ENCODE measurements around the gene DCDC1.

Gene DCDC1

DNA sequence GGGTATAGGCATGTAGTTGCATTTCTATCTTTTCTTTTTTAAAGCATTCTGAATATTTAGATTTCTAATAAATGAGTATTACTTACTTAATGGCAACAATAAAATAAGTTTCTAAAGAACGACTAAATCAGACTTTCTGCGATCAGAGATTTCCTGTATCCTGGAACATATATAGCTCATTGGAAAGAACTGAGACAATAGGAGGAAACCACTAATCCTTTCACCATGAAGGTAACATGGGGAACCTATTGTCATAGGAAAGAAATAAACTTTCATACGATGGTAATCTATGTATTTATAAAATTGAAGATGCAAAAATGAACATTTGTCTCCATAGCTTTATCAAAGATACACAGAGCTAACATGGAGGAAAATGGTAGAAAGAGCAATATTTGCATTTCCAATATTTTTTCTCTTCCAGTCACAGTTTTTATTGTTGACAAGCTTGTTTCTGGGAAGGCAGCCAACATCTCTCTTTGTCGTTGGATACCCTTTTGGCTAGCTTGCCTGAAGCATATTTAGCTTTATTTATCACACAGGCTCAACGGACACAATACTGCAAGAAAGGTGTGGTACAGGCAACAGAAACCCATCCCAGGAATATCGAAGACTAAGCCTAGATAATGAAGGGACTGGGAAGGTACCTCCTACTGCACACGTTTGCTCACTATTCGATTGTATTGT is 490.1 kb downstream of the DCDC1 start:
- Histone ChIP-seq H3K27me3 (ENCODE audit: insufficient read depth, low read length) (peaks cover 2% of the 10 kb centered on the region), H3K4me3 (ENCODE audit: low read length) (no peak overlapping the region), H3K9me3 (ENCODE audit: low read length) (no peaks in the 10 kb centered on the region), H2AFZ (ENCODE audit: low read depth, low read length) (no peak overlapping the region), H3K4me1 (ENCODE audit: insufficient read depth, low read length) (no peaks in the 10 kb centered on the region), H3K36me3 (ENCODE audit: insufficient read depth, low read length) (no peaks in the 10 kb centered on the region)

DNA sequence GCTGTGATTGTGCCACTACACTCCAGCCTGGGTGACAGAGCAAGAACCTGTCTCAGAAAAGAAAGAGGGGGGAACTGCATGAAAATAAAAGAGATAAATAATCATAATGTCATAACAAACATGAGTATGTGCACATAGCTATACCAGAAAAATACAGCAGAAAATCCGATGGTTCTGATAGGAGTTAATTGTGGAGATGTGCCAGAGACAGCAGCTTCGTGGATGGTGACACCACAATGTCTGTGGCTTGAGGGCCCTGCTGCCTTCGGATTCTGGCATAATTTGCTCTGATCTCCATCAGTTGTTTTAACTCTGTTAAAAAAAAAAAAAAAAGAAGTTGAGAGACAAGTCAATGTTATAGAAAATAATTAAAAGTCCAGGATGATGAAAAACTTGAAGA is 491.1 kb downstream of the DCDC1 start:
- H3K27me3 ChIP-seq (ENCODE audit: insufficient read depth, low read length), result peaks cover 2% of the 10 kb centered on the region
- no peak overlapping the region for H3K4me3 ChIP-seq (ENCODE audit: low read length)
- no peaks in the 10 kb centered on the region for H3K4me1 ChIP-seq (ENCODE audit: insufficient read depth, low read length)
- H3K9me3 ChIP-seq (ENCODE audit: low read length), result no peaks in the 10 kb centered on the region
- H3K36me3 ChIP-seq (ENCODE audit: insufficient read depth, low read length), result no peaks in the 10 kb centered on the region
- no peak overlapping the region for H2AFZ ChIP-seq (ENCODE audit: low read depth, low read length)

DNA sequence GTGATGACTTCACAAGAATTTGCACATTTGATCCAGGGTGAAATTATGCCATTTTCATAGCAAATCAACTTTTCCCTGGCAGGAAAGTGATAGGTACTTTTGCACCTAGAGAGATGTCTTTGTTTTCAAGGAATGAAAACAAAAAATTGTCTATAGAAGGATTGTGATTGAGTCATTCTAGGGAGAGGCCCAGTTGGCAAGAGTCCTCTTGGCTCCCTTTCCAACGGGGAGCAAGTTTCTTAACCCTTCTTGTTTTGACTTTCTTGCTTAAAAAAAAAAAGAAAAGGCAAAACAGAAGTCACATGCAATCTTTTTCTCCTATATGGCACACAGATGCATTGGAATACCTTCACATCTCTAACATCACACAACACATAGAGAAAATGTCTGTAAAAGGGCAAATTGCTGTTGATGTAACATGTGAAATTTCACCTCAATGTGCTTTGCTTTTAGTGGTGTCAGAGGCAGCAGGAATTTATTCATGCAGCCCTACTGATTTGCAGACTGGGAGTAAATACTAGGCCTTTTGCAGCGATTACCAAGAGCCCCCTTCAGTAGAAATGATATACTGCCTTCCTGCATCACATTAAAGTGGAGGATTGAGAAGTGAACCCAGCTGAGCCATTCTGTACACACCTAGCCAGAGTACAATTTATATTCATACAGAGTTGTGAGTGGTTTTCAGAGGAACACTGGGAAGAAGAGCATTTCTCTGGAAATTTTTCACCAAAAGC is 492.7 kb downstream of the DCDC1 start:
- no peak overlapping the region for H3K4me3 ChIP-seq (ENCODE audit: low read length)
- no peaks in the 10 kb centered on the region for H3K36me3 ChIP-seq (ENCODE audit: insufficient read depth, low read length)
- H2AFZ ChIP-seq (ENCODE audit: low read depth, low read length), result no peak overlapping the region
- no peaks in the 10 kb centered on the region for H3K9me3 ChIP-seq (ENCODE audit: low read length)
- no peaks in the 10 kb centered on the region for H3K4me1 ChIP-seq (ENCODE audit: insufficient read depth, low read length)
- H3K27me3 ChIP-seq (ENCODE audit: insufficient read depth, low read length), result peaks cover 2% of the 10 kb centered on the region

DNA sequence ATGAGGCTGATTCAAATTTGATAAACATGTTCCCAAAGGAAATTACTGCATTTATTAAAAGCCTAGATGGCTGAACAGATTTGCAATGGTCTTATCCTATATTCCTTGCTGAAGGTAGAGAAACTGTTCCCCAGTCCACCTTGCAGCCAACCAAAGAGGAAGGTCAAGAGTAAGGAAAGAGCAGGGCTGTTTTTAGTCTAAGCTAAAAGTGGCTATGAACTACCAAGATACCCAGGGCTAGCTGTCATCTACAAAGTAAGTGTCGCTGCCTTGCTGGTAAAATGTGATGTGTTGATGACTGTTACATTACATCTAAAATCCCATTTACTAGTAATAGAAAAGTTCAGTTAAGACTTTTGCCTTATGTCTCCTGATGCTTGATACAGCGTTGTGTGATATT is 493.3 kb downstream of the DCDC1 start:
- Histone ChIP-seq H3K27me3 (ENCODE audit: insufficient read depth, low read length) (peaks cover 2% of the 10 kb centered on the region), H2AFZ (ENCODE audit: low read depth, low read length) (no peak overlapping the region), H3K4me1 (ENCODE audit: insufficient read depth, low read length) (no peaks in the 10 kb centered on the region), H3K36me3 (ENCODE audit: insufficient read depth, low read length) (no peaks in the 10 kb centered on the region), H3K4me3 (ENCODE audit: low read length) (no peak overlapping the region), H3K9me3 (ENCODE audit: low read length) (no peaks in the 10 kb centered on the region)

DNA sequence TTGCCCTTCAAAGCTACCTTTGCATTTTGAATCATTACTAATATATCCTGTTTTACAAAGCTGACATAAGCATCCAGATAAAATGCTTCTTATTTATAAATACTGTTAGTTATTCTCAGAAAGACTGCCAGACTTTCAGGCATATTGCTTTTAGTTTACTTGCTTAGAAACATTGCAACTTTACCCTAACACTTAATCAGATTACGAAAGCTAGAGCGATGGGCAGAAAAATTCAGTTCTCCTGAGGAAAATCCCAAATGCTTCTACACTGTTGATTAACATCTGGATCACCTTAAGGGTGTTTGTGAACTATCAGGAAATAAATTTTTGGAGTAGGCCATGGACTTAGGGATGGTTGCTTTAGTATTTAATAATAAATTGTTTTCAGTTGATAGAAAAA is 493.7 kb downstream of the DCDC1 start:
- Histone ChIP-seq H3K9me3 (ENCODE audit: low read length) (no peaks in the 10 kb centered on the region), H3K27me3 (ENCODE audit: insufficient read depth, low read length) (peaks cover 2% of the 10 kb centered on the region), H2AFZ (ENCODE audit: low read depth, low read length) (no peak overlapping the region), H3K36me3 (ENCODE audit: insufficient read depth, low read length) (no peaks in the 10 kb centered on the region), H3K4me3 (ENCODE audit: low read length) (no peak overlapping the region), H3K4me1 (ENCODE audit: insufficient read depth, low read length) (no peaks in the 10 kb centered on the region)

DNA sequence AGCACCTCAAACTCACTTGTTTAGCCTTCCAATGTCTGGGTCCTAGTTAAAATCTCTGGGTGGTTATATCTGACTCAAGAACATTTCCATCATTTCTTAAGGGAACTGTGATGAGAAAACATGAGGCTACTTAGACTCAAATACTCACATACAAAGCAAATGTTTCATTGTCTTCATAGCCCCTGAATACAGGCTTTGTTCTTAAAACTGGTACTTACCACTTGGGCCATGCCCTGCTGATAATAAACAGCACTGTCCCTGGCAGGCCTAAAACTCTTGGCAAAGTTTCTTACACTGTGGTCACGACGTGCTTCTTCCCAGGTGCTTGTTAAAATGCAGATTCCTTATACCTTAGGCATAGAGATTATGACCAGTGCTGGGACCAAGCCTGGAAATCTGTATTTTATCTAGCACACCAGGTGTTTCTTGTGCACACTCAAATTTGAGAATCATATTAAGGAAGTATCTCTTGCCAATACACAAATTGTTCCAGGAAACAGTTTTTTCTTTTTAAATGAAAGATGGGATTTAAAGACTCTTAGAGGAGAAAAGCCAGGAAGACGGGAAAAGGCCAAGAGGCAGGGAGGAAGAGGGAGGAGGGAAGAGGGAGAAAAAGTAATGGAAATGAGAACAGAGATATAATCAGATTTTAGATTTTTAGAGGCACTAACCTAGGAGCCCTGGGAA is 495.5 kb downstream of the DCDC1 start:
- H2AFZ ChIP-seq (ENCODE audit: low read depth, low read length), result no peak overlapping the region
- no peaks in the 10 kb centered on the region for H3K36me3 ChIP-seq (ENCODE audit: insufficient read depth, low read length)
- H3K27me3 ChIP-seq (ENCODE audit: insufficient read depth, low read length), result peaks cover 2% of the 10 kb centered on the region
- no peaks in the 10 kb centered on the region for H3K4me1 ChIP-seq (ENCODE audit: insufficient read depth, low read length)
- H3K4me3 ChIP-seq (ENCODE audit: low read length), result no peak overlapping the region
- H3K9me3 ChIP-seq (ENCODE audit: low read length), result no peaks in the 10 kb centered on the region

DNA sequence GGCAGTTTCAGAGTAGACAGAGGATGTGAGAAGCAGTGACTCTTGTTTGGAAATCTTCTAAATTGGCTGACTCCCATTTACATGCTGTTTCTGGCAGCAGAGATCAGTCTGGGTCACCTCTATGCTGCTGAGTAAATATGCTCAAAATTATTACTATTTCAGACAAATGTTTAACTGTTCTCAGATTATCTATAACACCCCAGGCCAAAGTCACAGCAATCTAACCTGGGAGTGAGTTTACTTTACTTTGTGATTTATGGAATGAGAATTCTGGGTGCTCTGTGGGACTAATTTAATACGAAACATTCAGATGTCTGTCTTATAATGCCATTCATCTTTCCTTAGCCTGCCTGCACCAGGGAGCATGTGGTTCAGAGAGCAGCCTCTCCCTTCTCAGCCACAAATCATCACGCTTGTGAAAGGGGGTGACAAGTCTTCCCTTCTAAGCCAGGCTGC is 500.9 kb downstream of the DCDC1 start:
- no peaks in the 10 kb centered on the region for H3K36me3 ChIP-seq (ENCODE audit: insufficient read depth, low read length)
- no peak overlapping the region for H2AFZ ChIP-seq (ENCODE audit: low read depth, low read length)
- no peak overlapping the region for H3K4me3 ChIP-seq (ENCODE audit: low read length)
- H3K4me1 ChIP-seq (ENCODE audit: insufficient read depth, low read length), result no peaks in the 10 kb centered on the region
- no peaks in the 10 kb centered on the region for H3K9me3 ChIP-seq (ENCODE audit: low read length)
- H3K27me3 ChIP-seq (ENCODE audit: insufficient read depth, low read length), result no peaks in the 10 kb centered on the region

DNA sequence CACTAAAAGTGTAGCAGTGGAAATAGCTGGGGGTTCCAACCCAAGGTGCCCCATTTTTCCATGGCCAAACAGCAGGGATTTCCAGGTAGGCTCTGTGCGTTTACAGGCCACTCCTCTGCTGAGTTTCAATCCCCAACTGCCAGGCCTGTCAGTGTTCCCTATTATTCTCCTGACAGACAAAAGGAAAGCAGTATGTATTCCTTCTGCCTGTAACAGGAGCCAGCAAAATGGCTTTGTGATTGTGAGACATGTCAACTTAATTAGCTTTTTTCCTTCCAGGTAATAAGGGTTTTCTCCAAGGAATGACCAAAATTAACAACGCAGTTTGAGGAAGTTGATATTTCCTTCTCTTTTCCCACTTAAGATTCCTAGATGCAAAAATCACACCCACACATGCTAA is 506.3 kb downstream of the DCDC1 start:
- H3K4me1 ChIP-seq (ENCODE audit: insufficient read depth, low read length), result peaks cover 15% of the 10 kb centered on the region
- no peaks in the 10 kb centered on the region for H3K36me3 ChIP-seq (ENCODE audit: insufficient read depth, low read length)
- no peaks in the 10 kb centered on the region for H3K9me3 ChIP-seq (ENCODE audit: low read length)
- H3K27me3 ChIP-seq (ENCODE audit: insufficient read depth, low read length), result peaks cover 4% of the 10 kb centered on the region
- H3K4me3 ChIP-seq (ENCODE audit: low read length), result no peak overlapping the region
- no peak overlapping the region for H2AFZ ChIP-seq (ENCODE audit: low read depth, low read length)

DNA sequence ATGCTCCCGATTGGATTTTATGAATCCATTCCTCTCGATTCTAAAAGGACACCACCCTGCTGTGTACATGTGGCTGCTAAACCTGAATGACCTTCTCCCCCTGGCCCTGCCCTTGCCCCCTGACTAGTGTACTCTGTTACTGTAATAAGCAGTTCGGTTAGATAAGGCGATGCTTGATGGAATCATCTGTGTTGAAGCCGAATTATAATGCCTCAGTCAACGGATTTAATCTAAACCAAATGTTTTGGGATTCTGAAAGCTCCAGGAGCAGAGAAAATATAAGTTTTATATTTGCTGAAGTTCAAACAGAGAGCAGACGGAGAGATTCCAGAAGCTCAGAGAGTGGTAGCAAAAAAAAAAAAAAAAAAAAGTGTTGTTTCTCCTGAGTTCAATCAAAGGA is 508.0 kb downstream of the DCDC1 start:
- peaks cover 17% of the 10 kb centered on the region for H3K27me3 ChIP-seq (ENCODE audit: insufficient read depth, low read length)
- H3K36me3 ChIP-seq (ENCODE audit: insufficient read depth, low read length), result no peaks in the 10 kb centered on the region
- no peaks in the 10 kb centered on the region for H3K9me3 ChIP-seq (ENCODE audit: low read length)

DNA sequence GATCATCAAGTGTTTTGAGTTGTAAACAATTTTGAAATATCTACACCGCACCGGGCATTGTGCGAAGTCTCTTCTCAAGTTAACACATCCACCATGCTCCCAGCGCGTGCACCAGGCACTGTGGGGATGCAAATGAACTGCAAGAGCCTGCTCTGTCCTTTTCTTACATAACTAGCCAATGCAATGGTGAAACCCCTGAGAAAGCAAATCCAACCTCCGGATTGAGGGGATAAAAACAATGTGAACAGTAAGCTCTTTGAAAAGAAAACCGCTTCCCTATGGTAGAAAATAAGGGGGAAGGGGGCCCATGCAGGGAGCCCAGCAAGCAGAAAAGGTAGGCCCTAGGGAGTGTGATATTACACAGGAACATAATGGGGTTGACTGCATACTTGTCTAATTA is 508.5 kb downstream of the DCDC1 start:
- Histone ChIP-seq H3K4me1 (ENCODE audit: insufficient read depth, low read length) (peaks cover 15% of the 10 kb centered on the region), H3K27me3 (ENCODE audit: insufficient read depth, low read length) (peaks cover 20% of the 10 kb centered on the region), H2AFZ (ENCODE audit: low read depth, low read length) (no peak overlapping the region), H3K36me3 (ENCODE audit: insufficient read depth, low read length) (no peaks in the 10 kb centered on the region), H3K9me3 (ENCODE audit: low read length) (no peaks in the 10 kb centered on the region), H3K4me3 (ENCODE audit: low read length) (no peak overlapping the region)

More for the DNA sequence above, 508.0 kb downstream of the DCDC1 start:
- H2AFZ ChIP-seq (ENCODE audit: low read depth, low read length), result no peak overlapping the region
- H3K4me3 ChIP-seq (ENCODE audit: low read length), result no peak overlapping the region
- peaks cover 15% of the 10 kb centered on the region for H3K4me1 ChIP-seq (ENCODE audit: insufficient read depth, low read length)

DNA sequence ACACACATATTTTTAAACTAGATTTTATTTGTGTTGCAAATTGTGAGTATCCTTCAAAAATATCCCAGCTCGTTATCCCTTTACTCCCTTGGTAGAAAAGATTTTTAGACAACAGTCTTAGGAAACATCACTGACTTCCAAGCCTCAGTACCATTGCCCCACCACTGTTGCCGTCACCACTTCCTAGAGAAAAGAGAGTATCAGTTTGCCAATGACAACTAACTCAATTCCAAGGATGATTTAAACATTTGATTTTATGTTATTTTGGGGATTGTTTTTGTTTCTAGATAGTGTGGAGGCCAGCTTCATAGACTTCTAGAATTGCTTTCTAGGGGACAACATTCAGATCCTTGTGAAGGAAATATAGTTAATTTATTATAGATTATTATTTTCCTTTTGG is 509.4 kb downstream of the DCDC1 start:
- Histone ChIP-seq H2AFZ (ENCODE audit: low read depth, low read length) (no peak overlapping the region), H3K4me1 (ENCODE audit: insufficient read depth, low read length) (peaks cover 15% of the 10 kb centered on the region), H3K9me3 (ENCODE audit: low read length) (no peaks in the 10 kb centered on the region), H3K36me3 (ENCODE audit: insufficient read depth, low read length) (no peaks in the 10 kb centered on the region), H3K4me3 (ENCODE audit: low read length) (no peak overlapping the region), H3K27me3 (ENCODE audit: insufficient read depth, low read length) (peaks cover 20% of the 10 kb centered on the region)

DNA sequence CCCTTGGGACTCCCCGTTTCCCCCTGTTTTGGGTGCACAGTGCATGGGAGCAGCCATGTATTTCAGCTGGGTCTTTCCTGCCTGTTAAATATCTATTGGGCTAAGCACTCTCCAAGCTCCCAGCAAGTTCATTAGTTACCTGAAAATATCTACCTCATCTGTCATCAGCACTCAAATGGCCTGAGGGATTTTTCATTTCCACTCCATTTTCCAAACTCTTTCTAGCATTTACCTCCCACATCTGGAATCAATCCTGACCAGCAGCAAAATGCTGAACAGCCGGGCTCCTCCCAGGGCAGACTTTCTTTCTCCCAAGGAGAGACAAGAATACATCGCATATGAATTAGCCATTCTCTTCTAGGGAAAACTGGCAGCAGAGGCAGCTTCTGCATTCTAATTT is 509.9 kb downstream of the DCDC1 start:
- H3K4me3 ChIP-seq (ENCODE audit: low read length), result no peak overlapping the region
- H3K4me1 ChIP-seq (ENCODE audit: insufficient read depth, low read length), result peaks cover 15% of the 10 kb centered on the region
- H3K9me3 ChIP-seq (ENCODE audit: low read length), result no peaks in the 10 kb centered on the region
- peaks cover 22% of the 10 kb centered on the region for H3K27me3 ChIP-seq (ENCODE audit: insufficient read depth, low read length)
- no peaks in the 10 kb centered on the region for H3K36me3 ChIP-seq (ENCODE audit: insufficient read depth, low read length)
- no peak overlapping the region for H2AFZ ChIP-seq (ENCODE audit: low read depth, low read length)

DNA sequence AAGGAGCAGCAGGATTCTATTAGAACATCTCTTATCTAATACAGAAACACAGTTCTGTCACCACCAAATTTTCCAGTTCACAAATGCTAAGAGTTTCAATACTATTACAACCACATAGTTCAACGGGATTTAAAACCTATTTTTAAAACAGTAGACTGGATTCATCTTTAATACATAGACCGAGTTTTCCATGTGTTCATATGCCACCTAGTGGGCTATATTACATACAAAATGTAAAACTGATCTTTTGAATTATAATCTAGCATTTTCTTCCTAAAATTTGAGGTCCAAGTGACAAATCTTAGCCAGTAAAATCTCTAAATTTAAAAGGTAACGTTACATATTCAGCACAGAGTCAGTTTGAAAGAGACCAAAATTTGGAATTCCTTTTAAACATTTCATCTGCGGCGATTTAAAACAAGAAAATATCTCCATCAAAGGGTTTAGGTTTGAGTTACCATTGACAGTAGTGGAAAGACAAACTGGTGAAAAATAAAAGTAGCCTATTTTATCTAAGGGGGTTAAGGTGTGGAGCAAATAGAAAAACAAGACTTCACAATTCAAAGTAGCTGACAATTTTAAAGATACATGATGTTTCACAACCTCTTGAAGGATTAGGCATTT is 514.0 kb downstream of the DCDC1 start:
- Histone ChIP-seq H2AFZ (ENCODE audit: low read depth, low read length) (no peak overlapping the region), H3K36me3 (ENCODE audit: insufficient read depth, low read length) (no peaks in the 10 kb centered on the region), H3K27me3 (ENCODE audit: insufficient read depth, low read length) (peaks cover 41% of the 10 kb centered on the region), H3K9me3 (ENCODE audit: low read length) (no peaks in the 10 kb centered on the region), H3K4me3 (ENCODE audit: low read length) (no peak overlapping the region), H3K4me1 (ENCODE audit: insufficient read depth, low read length) (peaks cover 10% of the 10 kb centered on the region)

Data from neuron (in vitro differentiated cells).